GM21423 (cell line): ENCODE results near the gene TTF2.
"Not testable (repeated sequence)": the region's sequence is repeated elsewhere in the genome, so short reads cannot be mapped to it uniquely, and the experiment has no call there.

Source experiments
- ATAC-seq: cut with Tn5 transposase; IDR thresholded peaks from one replicate; pipeline ENCODE4 v1.9.1; 2021; ENCODE audit warnings: mild to moderate bottlenecking, moderate library complexity; ENCODE audit not compliant: unreplicated experiment

TTF2 gene

GRCh38 chr1:117119144-117119543, 59.0 kb downstream of the TTF2 start:
- ATAC-seq, result not testable (repeated sequence)

- peak; percentile 2 for ATAC-seq
Measured at GRCh38 chr1:117120774-117121588, 60.9 kb downstream of the TTF2 start.

- ATAC-seq, result peak; percentile 91
Measured at GRCh38 chr1:117121589-117122329, 61.6 kb downstream of the TTF2 start, which contains the start of gene TRIM45. Gene TRIM45 (minus strand): TSS chr1:117121749. CDS start chr1:117121201, 548 bp downstream.

GRCh38 chr1:117122330-117123025, 62.4 kb downstream of the TTF2 start:
- no peak for ATAC-seq

GRCh38 chr1:117123274-117123673, 63.1 kb downstream of the TTF2 start:
- no peak for ATAC-seq

GRCh38 chr1:117124661-117125060, 64.5 kb downstream of the TTF2 start:
- ATAC-seq, result no peak

- ATAC-seq, result no peak
Measured at GRCh38 chr1:117127795-117128194, 67.7 kb downstream of the TTF2 start.

- ATAC-seq, result no peak
Measured at GRCh38 chr1:117128323-117129079, 68.4 kb downstream of the TTF2 start.

GRCh38 chr1:117130526-117130925, 70.4 kb downstream of the TTF2 start:
- no peak for ATAC-seq

GRCh38 chr1:117135329-117135728, 75.2 kb downstream of the TTF2 start:
- no peak for ATAC-seq

GRCh38 chr1:117136749-117137148, 76.6 kb downstream of the TTF2 start:
- no peak for ATAC-seq

- no peak for ATAC-seq
Measured at GRCh38 chr1:117137281-117137855, 77.2 kb downstream of the TTF2 start.

GRCh38 chr1:117138106-117138505, 78.0 kb downstream of the TTF2 start:
- ATAC-seq, result no peak

GRCh38 chr1:117138561-117138960, 78.4 kb downstream of the TTF2 start:
- no peak for ATAC-seq

- no peak for ATAC-seq
Measured at GRCh38 chr1:117142200-117142599, 82.1 kb downstream of the TTF2 start.

- ATAC-seq, result no peak
Measured at GRCh38 chr1:117143172-117143571, 83.0 kb downstream of the TTF2 start.

- no peak for ATAC-seq
Measured at GRCh38 chr1:117143871-117144270, 83.7 kb downstream of the TTF2 start.

GRCh38 chr1:117146072-117146471, 85.9 kb downstream of the TTF2 start:
- ATAC-seq, result no peak

- no peak for ATAC-seq
Measured at GRCh38 chr1:117146575-117147340, 86.6 kb downstream of the TTF2 start.
